NCI-H187 treated with DMSO at 0.1 percent for 48 hours (cell line): ENCODE data around the gene ALK.

ENCODE experiments used
- DNase-seq: peaks from one replicate; lab custom pipeline; 2025; lab: John Stamatoyannopoulos, UW

ALK gene

DNA sequence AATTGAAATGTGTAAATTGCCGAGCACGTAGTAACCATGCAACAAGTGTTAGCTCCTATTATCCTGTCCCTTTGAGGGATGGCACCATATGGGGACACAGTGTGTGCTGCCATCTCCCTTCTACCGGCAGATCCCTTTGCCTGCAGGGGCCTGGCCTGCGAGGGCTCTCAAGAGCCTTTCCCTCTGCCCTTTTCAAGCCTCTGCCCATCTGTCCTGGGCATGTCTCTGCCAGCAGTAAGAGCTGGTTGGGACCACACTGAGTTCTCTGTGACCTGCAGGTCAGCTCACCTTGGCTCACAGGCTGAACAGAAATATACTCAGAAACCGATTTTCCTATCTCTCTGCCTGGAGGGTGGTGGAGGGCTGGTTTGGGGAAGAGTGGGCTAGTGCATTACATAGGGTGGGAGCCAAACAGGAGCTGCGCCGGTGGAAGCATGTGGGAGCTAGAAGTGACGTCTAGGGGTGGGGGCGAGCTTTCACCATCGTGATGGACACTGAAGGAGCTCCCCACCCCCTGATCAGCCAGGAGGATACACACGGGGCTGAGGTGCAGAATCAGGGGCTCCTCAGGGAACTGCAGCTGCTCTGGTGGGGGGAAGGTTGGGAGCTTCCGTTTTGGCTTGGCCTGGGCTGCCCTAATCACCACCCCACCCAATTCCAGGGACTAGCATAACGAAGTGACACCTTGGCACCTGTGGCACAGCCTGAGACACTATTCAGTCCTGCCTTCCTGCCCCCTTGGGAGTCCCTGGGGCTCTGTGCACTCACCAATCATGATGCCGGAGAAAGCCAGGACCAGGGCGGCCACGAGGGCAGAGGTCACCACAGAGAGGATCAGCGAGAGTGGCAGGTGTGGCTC, 696.5 kb downstream of the ALK start:
- no peak for DNase-seq

DNA sequence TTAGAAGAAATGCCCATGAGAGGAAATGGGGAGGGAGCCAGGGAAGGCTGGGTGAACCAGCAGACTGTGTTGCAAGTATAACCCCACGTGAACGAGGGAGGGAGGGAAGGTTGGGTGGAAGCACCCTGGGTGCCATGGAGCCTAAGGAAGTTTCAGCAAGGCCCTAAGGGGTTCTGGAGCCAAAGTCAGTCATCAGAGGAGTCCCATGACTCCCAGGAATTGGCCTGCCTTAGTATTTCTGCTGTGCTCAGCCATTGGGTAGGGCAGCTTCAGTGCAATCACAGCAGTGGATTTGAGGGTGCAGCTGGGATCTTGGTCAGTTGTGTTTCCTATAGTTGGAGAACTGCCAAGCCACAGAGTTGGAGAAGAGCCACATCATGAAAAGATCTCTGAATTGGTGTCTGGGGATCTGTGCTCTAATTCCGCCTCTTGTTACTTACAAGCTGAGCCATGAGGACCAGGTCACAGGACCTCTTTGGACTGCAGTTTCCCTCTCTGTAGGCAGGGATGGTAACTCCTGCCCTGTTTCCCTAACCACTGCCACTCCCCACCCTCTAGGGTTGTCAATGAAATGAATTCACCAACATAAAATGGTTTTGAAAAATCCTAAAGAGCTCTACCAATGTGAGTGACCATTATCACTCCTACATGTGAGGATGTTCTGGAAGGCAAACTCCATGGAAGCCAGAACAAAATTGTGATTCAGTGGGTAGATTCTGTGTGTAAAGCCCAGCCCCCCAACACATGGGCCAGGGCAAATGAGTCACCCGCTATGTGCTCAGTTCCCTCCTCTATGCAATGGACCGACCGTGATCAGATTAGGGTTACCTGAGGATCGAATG, 697.3 kb downstream of the ALK start:
- peak; percentile 12 for DNase-seq

DNA sequence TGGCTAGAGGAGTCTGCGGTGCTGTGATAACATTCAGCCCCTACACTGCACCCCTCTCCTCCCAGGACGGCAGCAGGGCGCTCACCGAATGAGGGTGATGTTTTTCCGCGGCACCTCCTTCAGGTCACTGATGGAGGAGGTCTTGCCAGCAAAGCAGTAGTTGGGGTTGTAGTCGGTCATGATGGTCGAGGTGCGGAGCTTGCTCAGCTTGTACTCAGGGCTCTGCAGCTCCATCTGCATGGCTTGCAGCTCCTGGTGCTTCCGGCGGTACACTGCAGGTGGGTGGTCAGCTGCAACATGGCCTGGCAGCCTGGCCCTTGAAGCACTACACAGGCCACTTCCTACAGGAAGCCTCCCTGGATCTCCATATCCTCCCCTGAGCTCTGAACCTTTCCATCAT, 698.1 kb downstream of the ALK start:
- no peak for DNase-seq

DNA sequence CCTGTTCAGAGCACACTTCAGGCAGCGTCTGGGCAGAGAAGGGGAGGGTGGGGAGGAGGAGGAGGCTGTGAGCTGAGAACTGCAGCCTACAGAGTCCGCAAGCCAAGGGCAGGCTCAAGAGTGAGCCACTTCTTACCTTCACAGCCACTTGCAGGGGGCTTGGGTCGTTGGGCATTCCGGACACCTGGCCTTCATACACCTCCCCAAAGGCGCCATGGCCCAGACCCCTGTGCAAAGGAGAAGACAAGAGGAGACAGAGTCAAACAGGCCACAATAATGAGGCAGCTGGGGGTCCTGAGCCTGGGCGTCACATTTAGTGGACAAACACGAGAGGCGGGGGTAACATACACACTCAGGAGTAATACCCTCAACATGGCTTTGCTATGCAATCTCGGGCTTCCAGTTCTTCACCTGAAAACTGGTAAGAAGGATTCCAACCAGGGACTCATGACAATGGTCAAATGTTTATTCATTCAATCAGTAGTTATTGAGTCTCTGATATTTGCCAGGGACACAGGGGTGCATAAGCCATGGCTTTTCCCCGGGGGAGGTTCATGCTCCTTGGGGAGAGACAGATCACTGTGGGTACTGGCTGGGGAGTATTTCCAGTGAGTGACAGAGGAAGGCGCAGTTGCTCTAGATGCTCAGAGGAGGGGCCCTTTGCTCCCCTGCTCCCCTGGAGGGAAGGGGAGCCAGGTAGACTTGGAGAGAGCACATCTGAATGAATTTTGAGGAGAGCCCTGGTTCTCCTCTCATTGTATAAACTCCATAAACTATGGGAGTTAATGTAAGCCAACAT, 698.8 kb downstream of the ALK start:
- no peak for DNase-seq

DNA sequence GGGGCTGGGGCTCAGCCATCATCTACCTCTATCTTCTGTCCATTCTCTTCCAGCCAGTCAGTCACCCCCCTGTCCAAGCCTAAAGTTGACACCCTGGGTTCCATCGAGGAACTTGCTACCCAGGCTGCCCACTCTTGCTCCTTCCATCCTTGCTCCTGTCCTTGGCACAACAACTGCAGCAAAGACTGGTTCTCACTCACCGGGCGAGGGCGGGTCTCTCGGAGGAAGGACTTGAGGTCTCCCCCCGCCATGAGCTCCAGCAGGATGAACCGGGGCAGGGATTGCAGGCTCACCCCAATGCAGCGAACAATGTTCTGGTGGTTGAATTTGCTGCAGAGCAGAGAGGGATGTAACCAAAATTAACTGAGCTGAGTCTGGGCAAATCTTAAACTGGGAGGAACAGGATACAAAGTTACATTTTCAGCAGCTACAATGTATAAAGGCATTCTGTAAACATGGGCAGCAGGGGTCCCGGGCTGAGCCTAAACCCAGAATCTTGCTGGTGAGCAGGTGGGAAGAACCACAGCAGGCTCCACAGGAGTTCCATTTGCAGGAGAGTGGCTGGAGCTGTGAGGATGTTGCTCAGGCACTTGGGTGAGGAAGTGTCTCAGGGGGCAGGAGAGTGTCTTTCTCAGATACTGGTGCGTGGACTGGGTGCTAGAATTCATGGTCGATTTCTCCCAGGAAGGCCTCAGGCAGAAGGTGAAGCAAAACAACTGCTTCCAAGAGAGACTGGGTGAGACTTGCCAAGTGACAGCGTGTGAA, 700.7 kb downstream of the ALK start:
- no peak for DNase-seq

DNA sequence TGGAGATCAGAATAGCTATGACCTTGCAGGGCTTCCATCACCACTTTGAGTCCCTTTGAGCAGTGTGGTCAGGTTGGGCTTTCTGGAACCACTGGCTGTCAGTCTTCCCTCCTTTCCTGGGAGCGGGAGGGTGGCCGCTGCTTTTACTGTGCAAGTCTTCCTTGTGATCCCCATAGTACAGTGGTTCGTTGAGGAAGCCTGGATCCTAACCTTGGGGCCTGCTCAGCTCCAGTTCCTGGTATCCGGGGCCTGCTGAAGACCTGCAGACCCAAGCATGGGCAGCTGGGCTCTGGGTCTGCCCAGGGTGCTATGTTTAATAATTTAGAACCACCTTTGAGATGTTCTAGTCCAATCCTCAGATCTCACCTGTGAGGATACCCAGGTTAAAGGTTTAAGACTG, 702.0 kb downstream of the ALK start:
- no peak for DNase-seq

DNA sequence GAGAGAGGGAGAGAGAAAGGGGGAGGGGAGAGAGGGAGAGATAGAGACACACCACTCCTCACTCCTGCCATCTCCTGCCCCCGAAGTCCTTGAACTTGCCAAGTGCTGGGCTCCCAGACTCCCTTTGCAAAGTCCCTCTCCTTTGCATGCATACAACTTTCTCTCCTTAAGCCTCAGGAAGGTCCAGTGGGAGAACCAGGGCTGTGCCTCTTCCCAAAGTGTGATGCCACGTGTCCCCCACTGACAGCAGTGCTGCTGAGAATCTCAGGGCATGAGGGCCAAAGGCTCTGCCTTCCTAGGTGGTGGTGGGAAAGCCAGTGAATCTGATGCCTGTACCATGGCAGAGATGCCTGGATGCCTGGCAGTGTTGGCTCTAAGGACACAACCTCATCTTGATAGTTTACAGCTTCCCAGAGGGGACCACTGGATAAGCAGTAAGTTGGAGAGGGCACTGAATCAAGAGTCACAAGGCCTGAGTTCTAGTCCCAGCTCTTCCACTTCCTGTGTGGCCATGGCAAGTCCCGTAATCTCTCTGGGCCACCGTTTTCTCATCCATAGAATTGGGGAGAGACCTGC, 702.7 kb downstream of the ALK start:
- no peak for DNase-seq

DNA sequence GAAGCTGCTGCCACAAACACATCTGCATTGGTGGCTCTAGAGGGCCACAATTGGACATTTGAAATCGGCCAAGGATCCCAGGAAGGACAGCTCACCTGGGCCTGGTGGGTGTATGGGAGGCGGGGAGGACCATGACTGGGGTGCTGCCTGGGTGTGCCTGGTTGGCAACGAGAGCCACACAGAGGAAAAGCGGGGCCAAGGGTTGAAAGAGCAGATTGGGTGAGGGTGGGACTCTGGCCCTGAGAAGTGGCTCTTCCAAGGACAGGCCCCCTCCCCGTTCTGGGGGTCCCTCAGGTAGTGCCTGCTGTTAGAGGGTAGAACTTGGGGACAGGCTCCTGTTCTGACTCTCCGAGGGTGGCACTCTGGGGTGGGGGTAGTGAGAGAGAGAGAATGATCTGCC, 703.3 kb downstream of the ALK start:
- DNase-seq, result no peak

DNA sequence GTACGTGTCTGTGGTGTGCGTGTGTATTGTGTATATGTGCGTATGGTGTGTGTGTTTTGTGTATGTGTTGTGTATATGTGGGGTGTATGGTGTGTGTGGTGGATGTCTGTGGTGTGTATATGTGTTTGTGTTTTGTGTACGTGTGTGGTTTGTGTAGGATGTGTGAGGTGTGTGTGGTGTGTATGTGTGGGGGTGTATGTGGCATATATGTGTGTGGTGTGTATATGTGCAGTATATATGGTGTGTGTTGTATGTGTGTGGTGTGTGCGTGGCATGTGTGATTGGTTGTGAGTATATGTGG, 704.8 kb downstream of the ALK start:
- no peak for DNase-seq

DNA sequence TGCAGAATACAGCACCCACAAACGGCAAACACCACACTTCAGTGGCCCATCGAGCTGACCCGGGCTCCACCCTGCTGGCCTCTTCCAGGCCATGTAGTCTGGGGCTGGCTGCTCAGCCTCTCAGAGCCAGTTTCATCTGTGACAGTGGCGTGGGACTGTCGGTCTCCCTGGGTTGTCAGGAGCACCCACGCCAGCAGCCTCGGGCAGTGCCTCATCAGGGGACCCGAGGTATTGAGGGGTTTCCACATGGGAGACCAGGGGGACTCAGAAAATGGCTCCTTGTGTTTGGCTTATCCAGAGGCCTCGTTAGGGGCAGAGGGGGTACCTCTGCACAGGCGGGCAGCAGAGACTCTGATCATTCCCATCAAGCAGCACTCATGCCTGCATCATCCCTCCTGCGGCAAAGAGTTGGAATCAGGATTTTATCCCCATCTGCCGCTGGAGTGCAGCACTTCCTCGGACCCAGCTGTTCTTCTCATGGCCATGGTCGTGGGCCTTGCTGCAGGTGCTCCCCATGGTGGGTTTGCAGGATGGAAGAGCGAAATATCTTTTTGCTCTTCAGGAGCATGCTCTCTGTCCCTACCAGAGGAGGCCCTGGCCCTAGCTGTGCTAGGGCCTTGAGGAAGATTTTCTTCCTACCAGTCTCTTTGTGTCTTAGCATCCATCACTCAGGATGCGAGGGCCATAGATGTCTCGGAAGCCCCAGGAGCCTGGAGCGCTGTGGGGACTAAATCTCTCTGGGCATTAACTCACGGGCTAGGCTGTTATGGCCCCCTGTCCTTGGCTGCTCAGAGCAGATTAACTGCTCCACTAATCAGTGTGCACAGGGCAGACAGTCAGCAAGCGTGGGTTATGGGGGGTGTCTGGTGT, 705.4 kb downstream of the ALK start:
- DNase-seq, result no peak

DNA sequence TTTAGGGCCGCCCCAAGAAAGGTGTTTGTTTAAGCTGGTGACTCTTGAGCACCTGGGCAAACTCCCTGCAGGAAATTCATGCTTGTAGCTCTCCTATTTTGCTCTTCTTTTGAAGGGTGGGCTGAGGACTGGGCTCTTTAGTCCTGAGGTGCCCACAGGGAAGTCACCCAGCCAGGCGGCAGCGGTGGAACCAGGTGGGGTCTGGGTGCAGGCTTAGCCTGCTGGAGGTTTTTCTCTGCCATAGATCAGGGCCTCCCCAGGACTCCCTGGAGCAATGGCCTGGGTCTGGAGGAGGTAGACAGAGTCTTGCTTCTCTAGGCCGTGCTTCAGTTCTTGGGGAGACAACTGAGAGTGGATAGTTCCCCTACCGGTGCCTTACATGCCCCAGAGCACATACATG, 706.3 kb downstream of the ALK start:
- DNase-seq, result no peak

DNA sequence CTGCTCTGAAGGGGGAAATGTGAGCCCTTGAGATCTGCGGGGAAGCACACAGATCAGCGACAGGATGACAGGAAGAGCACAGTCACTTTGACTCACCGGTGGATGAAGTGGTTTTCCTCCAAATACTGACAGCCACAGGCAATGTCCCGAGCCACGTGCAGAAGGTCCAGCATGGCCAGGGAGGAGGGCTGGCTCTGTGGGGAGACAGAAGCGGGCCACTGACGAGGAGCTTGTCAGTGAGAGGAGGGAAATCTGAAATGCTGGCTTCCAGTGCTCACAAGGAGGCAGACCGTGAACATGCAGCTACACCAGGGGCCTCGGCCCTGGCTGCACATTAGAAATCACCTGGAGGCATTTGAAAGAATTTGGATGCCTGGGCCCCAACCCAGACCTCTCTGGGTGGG, 707.5 kb downstream of the ALK start:
- DNase-seq, result no peak

DNA sequence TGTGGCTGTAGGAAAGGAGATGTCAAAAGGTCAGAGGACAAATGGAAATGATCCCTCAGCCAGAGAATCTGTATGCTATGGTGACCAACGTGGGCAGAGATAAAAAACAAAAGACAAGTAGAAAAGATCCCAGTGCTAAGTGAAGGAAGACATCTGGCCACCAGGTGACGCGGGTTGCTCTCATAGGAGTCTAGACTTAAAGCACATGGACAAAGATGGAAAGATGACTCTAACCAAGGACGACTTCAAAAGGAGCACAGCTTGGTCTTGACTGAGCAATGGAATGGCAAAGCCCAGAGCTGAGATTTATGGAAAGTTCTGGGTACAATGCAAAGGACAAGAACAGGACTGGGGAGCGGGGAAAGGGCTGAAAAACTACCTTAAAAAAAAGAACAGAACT, 709.4 kb downstream of the ALK start:
- no peak for DNase-seq

DNA sequence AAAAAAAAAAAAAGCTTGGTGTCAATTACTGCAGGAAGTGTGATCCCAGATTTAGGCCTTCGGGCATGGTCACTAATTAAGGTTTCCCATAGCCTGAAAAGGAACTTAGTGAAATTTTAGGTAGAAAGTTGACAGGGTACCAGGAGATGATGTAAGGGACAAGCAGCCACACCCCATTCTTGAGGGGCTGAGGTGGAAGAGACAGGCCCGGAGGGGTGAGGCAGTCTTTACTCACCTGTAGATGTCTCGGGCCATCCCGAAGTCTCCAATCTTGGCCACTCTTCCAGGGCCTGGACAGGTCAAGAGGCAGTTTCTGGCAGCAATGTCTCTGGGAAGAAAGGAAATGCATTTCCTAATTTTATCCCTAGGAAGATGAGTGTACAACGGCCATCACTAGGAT, 711.8 kb downstream of the ALK start:
- DNase-seq, result no peak

DNA sequence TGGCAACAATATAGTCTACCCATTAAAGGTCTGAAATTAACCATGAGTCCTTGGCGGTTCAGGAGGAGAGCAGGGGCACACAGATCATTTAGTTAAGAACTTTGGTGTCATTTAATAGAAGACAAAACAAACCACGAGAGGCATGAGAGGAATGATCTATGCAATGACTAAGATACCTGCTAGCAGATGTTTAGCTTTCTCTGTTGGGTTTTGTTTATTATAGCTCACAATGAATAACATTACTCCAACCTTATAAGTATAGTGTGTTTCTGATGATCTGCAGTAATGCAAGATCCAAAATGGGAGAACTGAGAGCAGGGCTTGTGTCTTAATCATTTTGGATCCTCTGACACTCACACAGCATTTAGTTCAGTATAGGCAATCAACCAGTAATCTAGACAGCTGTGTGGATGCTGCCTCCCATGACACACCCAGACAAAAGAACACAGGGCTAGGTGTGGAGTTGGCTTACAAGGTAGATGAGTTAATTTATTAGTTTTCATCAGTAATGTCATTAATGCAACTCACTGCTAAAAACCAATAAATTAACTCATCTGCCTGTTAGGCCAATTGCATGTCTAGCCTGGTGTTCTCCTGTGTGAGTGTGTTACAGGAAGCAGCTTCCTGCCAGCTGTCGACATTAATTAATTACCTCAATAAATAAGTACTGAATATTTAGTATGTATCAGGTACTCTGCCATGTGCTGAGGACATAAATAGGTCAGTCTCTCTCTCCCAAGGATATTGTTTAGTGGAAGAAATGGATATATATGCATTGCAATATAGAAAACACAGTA, 713.8 kb downstream of the ALK start:
- DNase-seq, result no peak

DNA sequence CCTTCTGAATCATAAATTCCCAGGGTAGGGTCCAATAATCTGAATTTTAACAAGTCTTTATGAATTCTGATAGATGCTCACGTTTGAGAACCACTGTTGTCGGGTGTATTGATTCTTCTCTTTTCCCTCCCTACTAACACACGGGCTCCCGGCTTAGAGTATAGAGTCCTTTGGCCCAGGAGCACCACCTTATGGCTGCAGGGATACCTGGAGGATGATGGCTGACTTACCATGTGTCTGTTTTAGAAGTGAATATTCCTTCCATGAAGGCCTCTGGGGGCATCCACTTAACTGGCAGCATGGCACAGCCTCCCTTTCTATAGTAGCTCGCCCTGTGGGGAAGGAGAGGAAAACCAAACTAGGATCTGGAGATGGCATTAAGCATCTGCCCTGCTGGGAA, 714.4 kb downstream of the ALK start:
- DNase-seq, result no peak

DNA sequence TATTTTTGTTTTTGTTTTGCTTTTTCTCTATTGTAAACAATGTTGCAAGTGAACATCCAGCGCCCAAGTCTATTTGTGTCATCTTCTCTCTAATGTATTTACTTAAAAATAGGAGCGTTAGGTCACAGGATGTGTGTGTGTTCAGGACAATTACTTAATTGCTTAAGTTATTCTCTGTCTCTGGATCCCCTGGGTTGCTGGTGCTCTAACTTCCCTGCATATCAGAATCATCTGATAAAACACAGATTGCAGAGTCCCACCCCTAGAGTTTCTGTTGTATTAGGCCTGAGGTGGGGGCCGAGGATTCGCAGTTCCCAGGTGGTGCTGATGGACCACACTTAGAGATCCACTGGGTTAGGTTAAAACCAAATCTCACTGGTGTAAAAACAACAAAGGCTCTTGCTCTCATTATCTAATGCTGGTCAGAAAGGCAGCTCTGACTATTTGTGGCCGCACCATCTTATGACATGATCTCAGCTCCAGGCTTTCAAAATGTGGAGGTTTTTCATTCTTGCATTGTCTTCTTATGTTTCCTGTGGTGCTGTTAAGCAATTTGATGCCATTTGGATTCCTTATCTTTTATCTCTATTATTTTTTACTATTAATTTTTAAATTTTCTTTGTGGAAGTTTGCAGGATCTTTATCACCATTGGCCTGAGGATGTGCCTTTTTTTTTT, 718.4 kb downstream of the ALK start:
- no peak for DNase-seq

DNA sequence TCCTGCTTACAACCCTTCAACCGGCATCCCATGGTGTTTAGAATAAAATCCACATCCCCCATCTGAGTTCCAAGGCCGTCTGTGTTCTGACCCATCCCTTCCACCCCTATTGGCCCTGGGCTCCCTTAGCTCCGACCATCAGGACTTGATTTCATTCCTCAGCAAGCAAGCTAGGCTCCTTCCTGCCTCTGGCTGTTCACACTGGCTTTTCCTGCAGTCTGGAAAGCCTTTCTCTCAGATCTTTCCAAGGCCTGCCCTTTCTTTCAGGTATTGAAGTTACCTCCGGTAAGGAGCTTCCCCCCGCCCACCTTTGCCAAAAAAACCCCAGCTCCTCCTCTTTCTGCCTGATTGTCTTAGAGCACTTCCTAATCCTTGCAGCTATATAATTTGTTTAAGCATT, 719.4 kb downstream of the ALK start:
- DNase-seq, result no peak
